Testis (tissue), 3 donors: ENCODE data around the gene UBE2QL1. TPM values are rescaled to one million over a fixed set of nuclear protein-coding genes. Genes with fewer than 3 reads are reported as not detected.

Experiments
- DNase-seq: peaks from one replicate; pipeline ENCODE4 v3.0.0-alpha.2; 2019
- H3K27ac ChIP-seq, 2 donors: fragments of 200-600 bp; sonication (generic); one replicate each; pipeline ENCODE4 v1.5.1; 2019
- H3K27me3 ChIP-seq: fragments of 200-600 bp; sonication (generic); one replicate; pipeline ENCODE4 v1.5.1; 2019
- H3K36me3 ChIP-seq: fragments of 200-600 bp; sonication (generic); one replicate; pipeline ENCODE4 v1.5.1; 2017; ENCODE audit warnings: low read depth; ENCODE audit errors: missing control alignments
- H3K4me1 ChIP-seq: fragments of 200-600 bp; sonication (generic); one replicate; pipeline ENCODE4 v1.5.1; 2019
- H3K4me3 ChIP-seq, 2 donors: fragments of 200-600 bp; sonication (generic); one replicate each; pipeline ENCODE4 v1.5.1; 2017 to 2019
- H3K9me3 ChIP-seq: fragments of 200-600 bp; sonication (generic); one replicate; pipeline ENCODE4 v1.5.1; 2017
- CTCF ChIP-seq, 3 experiments: fragments of 450-650 bp in 2 of 3; fragments of 200-600 bp in 1 of 3; sonication (generic) in 1 of 3; IDR thresholded peaks; one replicate each; pipeline ENCODE4 v1.5.1; 2016 to 2019; ENCODE audit warnings: antibody characterized with exemption in 3 of 3, mild to moderate bottlenecking in 2 of 3, moderate library complexity in 1 of 3
- POLR2A ChIP-seq: fragments of 450-650 bp; IDR thresholded peaks from one replicate; pipeline ENCODE4 v1.6.1; 2017; ENCODE audit warnings: antibody characterized with exemption, mild to moderate bottlenecking, moderate library complexity
- WGBS, 2 donors: methylation state at CpG; one replicate each; pipeline ENCODE4 v1.1.5; 2018; 5-methylcytosine and 5-hydroxymethylcytosine counted together
- intact Hi-C: fragments of 100-400 bp; cut with DNase I; formaldehyde crosslinking; loops from one replicate; pipeline ENCODE4 v1.15.1; 2023; ENCODE audit warnings: low total_unique reads
- polyA plus RNA-seq: library from polyadenylated mRNA; stranded (reverse); fragments of 350-450 nt; fragmentation: Illumina TruSeq; extraction: RNeasy Lipid Tissue Mini Kit (QIAGEN cat#74804); gene quantifications from one replicate; pipeline ENCODE4 v1.2.3, GENCODE V29; 2014; ENCODE audit warnings: low read depth, low replicate concordance; ENCODE audit not compliant: insufficient read depth
- total RNA-seq, 2 donors: library from RNA; depleted of rRNA; stranded (reverse); fragments of >200 nt; gene quantifications; one replicate each; pipeline ENCODE4 v1.2.3, GENCODE V29; 2016

The UBE2QL1 gene
- total and polyA plus RNA-seq, 3 donors from 2014 or later = 1.9 to 3.2 (median 2.0) TPM

GRCh38 chr5:6424700-6425099 lies 24.0 kb upstream of the UBE2QL1 start:
- Histone ChIP-seq H3K9me3 (no peaks in the 10 kb centered on the region), H3K36me3 (no peaks in the 10 kb centered on the region), H3K4me1 (no peaks in the 10 kb centered on the region), H3K27ac (no peak overlapping the region), H3K4me3 (no peak overlapping the region), H3K27me3 (no peaks in the 10 kb centered on the region)
- intact Hi-C loops = no loop called here
- TF ChIP-seq POLR2A (no peak), CTCF (IDR thresholded peaks at IDR 0.05) (no peak)
- no peak for DNase-seq

GRCh38 chr5:6427694-6428093 lies 21.0 kb upstream of the UBE2QL1 start:
- Histone ChIP-seq H3K4me3 (no peak overlapping the region), H3K27ac (no peak overlapping the region), H3K4me1 (no peaks in the 10 kb centered on the region), H3K36me3 (no peaks in the 10 kb centered on the region), H3K9me3 (no peaks in the 10 kb centered on the region), H3K27me3 (no peaks in the 10 kb centered on the region)
- intact Hi-C loops = no loop called here
- TF ChIP-seq POLR2A (no peak), CTCF (IDR thresholded peaks at IDR 0.05) (no peak)
- DNase-seq = no peak
- WGBS, 2 donors = 87 to 91% methylated on average over 4 of the region's 4 CpGs

- Histone ChIP-seq H3K36me3 (no peaks in the 10 kb centered on the region), H3K27me3 (no peaks in the 10 kb centered on the region), H3K9me3 (no peaks in the 10 kb centered on the region), H3K4me1 (no peaks in the 10 kb centered on the region), H3K4me3 (no peak overlapping the region), H3K27ac (no peak overlapping the region)
- WGBS, 2 donors = 64 to 67% methylated on average over 9 to 10 of the region's 10 CpGs
- TF ChIP-seq POLR2A (no peak), CTCF (IDR thresholded peaks at IDR 0.05) (no peak)
- intact Hi-C loops = no loop called here
- DNase-seq = no peak
These were observed 18.1 kb upstream of the UBE2QL1 start for GRCh38 chr5:6430418-6431028.

- WGBS, 2 donors = 84 to 89% methylated on average over 6 of the region's 6 CpGs
- no peaks in the 10 kb centered on the region for H3K27me3 ChIP-seq
- no peaks in the 10 kb centered on the region for H3K4me1 ChIP-seq
- intact Hi-C loops = no loop called here
- H3K9me3 ChIP-seq = no peaks in the 10 kb centered on the region
- H3K27ac ChIP-seq = no peak overlapping the region
- DNase-seq = no peak
- no peaks in the 10 kb centered on the region for H3K36me3 ChIP-seq
- no peak overlapping the region for H3K4me3 ChIP-seq
- no peak for TF ChIP-seq POLR2A
- no peak for TF ChIP-seq CTCF (IDR thresholded peaks at IDR 0.05)
These were observed 17.2 kb upstream of the UBE2QL1 start for GRCh38 chr5:6431214-6432195.
